Keratinocyte (primary cell): ENCODE measurements around the gene RNF112. TPM values are rescaled to one million over a fixed set of nuclear protein-coding genes. Genes with fewer than 3 reads are reported as not detected.
"Not testable (repeated sequence)": the region's sequence is repeated elsewhere in the genome, so short reads cannot be mapped to it uniquely, and the experiment has no call there.

Source experiments
- DNase-seq: peaks from one replicate; pipeline ENCODE4 v3.0.0-alpha.2; 2011; ENCODE audit warnings: low read depth, missing footprints, low spot score
- FAIRE-seq: peaks from 2 replicates; lab custom pipeline; 2011; peaks lifted over from hg19 to GRCh38; lab: Jason Lieb, UNC
- H2AFZ ChIP-seq: 2 replicates; pipeline ENCODE4 v1.6.0; 2012; ENCODE audit warnings: low read length, control low read depth, inconsistent platforms; ENCODE audit not compliant: control insufficient read depth
- H3K27ac ChIP-seq: 2 replicates; pipeline ENCODE4 v1.5.1; 2011; ENCODE audit warnings: low read length; ENCODE audit not compliant: control insufficient read depth, insufficient read depth
- H3K27me3 ChIP-seq: 3 replicates; pipeline ENCODE4 v1.6.0; 2011; ENCODE audit warnings: low read length; ENCODE audit not compliant: control insufficient read depth, insufficient read depth; ENCODE audit errors: extremely low read depth
- H3K36me3 ChIP-seq, 2 experiments: 2 replicates in 1 of 2; 3 replicates in 1 of 2; pipeline ENCODE4 v1.5.1; 2011; ENCODE audit warnings: low read length in 2 of 2, mild to moderate bottlenecking in 1 of 2; ENCODE audit not compliant: control insufficient read depth in 2 of 2, insufficient read depth in 2 of 2; ENCODE audit errors: extremely low read depth in 1 of 2
- H3K4me1 ChIP-seq: 3 replicates; pipeline ENCODE4 v1.5.1; 2011; ENCODE audit warnings: low read length; ENCODE audit not compliant: control insufficient read depth, insufficient read depth; ENCODE audit errors: extremely low read depth
- H3K4me2 ChIP-seq: 3 replicates; pipeline ENCODE4 v1.6.0; 2011; ENCODE audit warnings: low read depth, low read length; ENCODE audit not compliant: control insufficient read depth, insufficient read depth; ENCODE audit errors: extremely low read depth
- H3K4me3 ChIP-seq, 3 experiments: fragments of 200-600 bp in 1 of 3; sonication (generic) in 1 of 3; 2 replicates in 2 of 3; 3 replicates in 1 of 3; pipeline ENCODE4 v1.5.1; 2011 to 2016; ENCODE audit warnings: low read length in 3 of 3, mild to moderate bottlenecking in 3 of 3, control low read depth in 2 of 3, inconsistent platforms in 1 of 3, low read depth in 1 of 3, mixed read lengths in 1 of 3, mixed run types in 1 of 3, moderate library complexity in 1 of 3; ENCODE audit not compliant: control insufficient read depth in 2 of 3, insufficient read depth in 2 of 3; ENCODE audit errors: extremely low read depth in 1 of 3
- H3K79me2 ChIP-seq: 2 replicates; pipeline ENCODE4 v1.6.0; 2012; ENCODE audit warnings: low read length; ENCODE audit not compliant: control insufficient read depth, insufficient read depth
- H3K9ac ChIP-seq: 3 replicates; pipeline ENCODE4 v1.6.0; 2011; ENCODE audit warnings: low read length; ENCODE audit not compliant: control insufficient read depth, insufficient read depth; ENCODE audit errors: extremely low read depth
- H3K9me1 ChIP-seq: 3 replicates; pipeline ENCODE4 v1.6.0; 2011; ENCODE audit warnings: low read length; ENCODE audit not compliant: control insufficient read depth, insufficient read depth; ENCODE audit errors: extremely low read depth
- H3K9me3 ChIP-seq: 2 replicates; pipeline ENCODE4 v1.5.1; 2012; ENCODE audit warnings: low read depth, low read length; ENCODE audit not compliant: control insufficient read depth
- H4K20me1 ChIP-seq: 3 replicates; pipeline ENCODE4 v1.6.0; 2011; ENCODE audit warnings: low read length; ENCODE audit not compliant: control insufficient read depth, insufficient read depth; ENCODE audit errors: extremely low read depth
- CTCF ChIP-seq, 3 experiments: IDR thresholded peaks in 1 of 3; conservative IDR thresholded peaks in 1 of 3; optimal IDR thresholded peaks in 1 of 3; 2 replicates in 2 of 3; 3 replicates in 1 of 3; pipeline versions ENCODE3 to v1.5.1; 2011; ENCODE audit warnings: low read length in 3 of 3, mild to moderate bottlenecking in 3 of 3, moderate library complexity in 2 of 3, control low read depth in 1 of 3, inconsistent platforms in 1 of 3; ENCODE audit not compliant: insufficient read depth in 2 of 3; ENCODE audit errors: extremely low read depth in 1 of 3
- EZH2 ChIP-seq: IDR thresholded peaks from one replicate; pipeline ENCODE4 v1.6.1; 2012; ENCODE audit warnings: inconsistent platforms, mild to moderate bottlenecking, low read length, moderate library complexity
- dilution Hi-C: fragments of 300-500 bp; cut with MboI; formaldehyde crosslinking; loops from one replicate; pipeline ENCODE4 v1.7.0; 2020; ENCODE audit warnings: low sequenced_read_pairs; ENCODE audit not compliant: extremely low pct_ligation_motif_present
- polyA plus RNA-seq, 5 experiments: library from polyadenylated mRNA; depleted of rRNA in 3 of 5; stranded (reverse) in 3 of 5; stranded (forward) in 1 of 5; unstranded in 1 of 5; fragments of >200 nt; gene quantifications; 1 replicate in 1 of 5; 2 replicates in 3 of 5; 3 replicates in 1 of 5; pipeline versions ENCODE4 v1.2.1 to v1.2.3, GENCODE V29; 2011 to 2012; ENCODE audit warnings: missing spikeins in 2 of 5, low read depth in 1 of 5, low replicate concordance in 1 of 5

RNF112 gene
- polyA plus RNA-seq, 1 donor (not counting 4 experiments of a cell fraction or from before 2014, with no cell fraction given) = 0.05 TPM

GRCh38 chr17:19457830-19458271, 46.8 kb downstream of the RNF112 start:
- TF ChIP-seq CTCF (optimal IDR thresholded peaks at IDR 0.05 in 1 of 3, IDR thresholded peaks at IDR 0.05 in 1 of 3, conservative IDR thresholded peaks at IDR 0.05 in 1 of 3; ENCODE audit: extremely low read depth in 1 of 3, insufficient read depth in 2 of 3, low read length in 3 of 3) (no peak), EZH2 (no peak)
- H4K20me1 ChIP-seq = no peaks in the 10 kb centered on the region
- DNase-seq (no peak), FAIRE-seq (no peak)
- H3K9me1 ChIP-seq = no peaks in the 10 kb centered on the region
- H2AFZ ChIP-seq = no peak overlapping the region
- H3K27me3 ChIP-seq = peaks cover 7% of the 10 kb centered on the region
- H3K9me3 ChIP-seq = no peaks in the 10 kb centered on the region
- no peaks in the 10 kb centered on the region for H3K36me3 ChIP-seq
- no peak overlapping the region for H3K4me2 ChIP-seq
- no peaks in the 10 kb centered on the region for H3K79me2 ChIP-seq
- no peak overlapping the region for H3K4me3 ChIP-seq
- no peaks in the 10 kb centered on the region for H3K4me1 ChIP-seq
- dilution Hi-C loops = loop anchor here (5.0 kb wide), 1 partner anchor 96 kb away; the partner anchor contains the start of gene B9D1
- no peak overlapping the region for H3K27ac ChIP-seq
- no peak overlapping the region for H3K9ac ChIP-seq

DNA sequence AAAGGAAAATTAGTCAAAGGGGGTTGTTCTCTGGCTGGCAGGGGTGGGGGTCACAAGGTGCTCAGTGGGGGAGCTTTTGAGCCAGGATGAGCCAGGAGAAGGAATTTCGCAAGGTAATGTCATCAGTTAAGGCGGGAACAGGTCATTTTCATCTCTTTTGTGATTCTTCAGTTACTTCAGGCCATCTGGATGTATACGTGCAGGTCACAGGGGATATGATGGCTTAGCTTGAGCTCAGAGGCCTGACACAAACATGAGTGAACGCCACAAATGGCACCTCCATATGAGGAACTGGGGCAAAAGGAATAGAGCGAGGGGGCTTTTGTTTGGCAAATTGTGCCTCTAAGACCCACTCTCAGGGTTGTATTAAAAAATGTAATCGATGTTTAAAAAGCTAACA, 47.4 kb downstream of the RNF112 start:
- H3K79me2 ChIP-seq, H3K36me3 ChIP-seq, H3K4me2 ChIP-seq, H3K9me1 ChIP-seq, H3K4me1 ChIP-seq, FAIRE-seq, H3K27me3 ChIP-seq, H4K20me1 ChIP-seq, H3K9ac ChIP-seq, H3K27ac ChIP-seq, DNase-seq, H2AFZ ChIP-seq, H3K9me3 ChIP-seq, H3K4me3 ChIP-seq: not testable (repeated sequence)
- dilution Hi-C loops = loop anchor here (5.0 kb wide), 1 partner anchor 96 kb away; the partner anchor contains the start of gene B9D1

GRCh38 chr17:19459018-19459655, 48.1 kb downstream of the RNF112 start:
- H3K9me1 ChIP-seq, H3K79me2 ChIP-seq, H3K4me2 ChIP-seq, H2AFZ ChIP-seq, H3K27me3 ChIP-seq, H3K27ac ChIP-seq, H3K4me3 ChIP-seq, H3K9me3 ChIP-seq, H3K36me3 ChIP-seq, H3K4me1 ChIP-seq, H3K9ac ChIP-seq, FAIRE-seq, H4K20me1 ChIP-seq, DNase-seq: not testable (repeated sequence)
- dilution Hi-C loops = loop anchor here (5.0 kb wide), 1 partner anchor 97 kb away; the partner anchor contains the start of gene B9D1
